SHP77 treated with DMSO at 0.1 percent for 48 hours (cell line): ENCODE data around the gene C17orf100.

Experiments
- DNase-seq: peaks from one replicate; lab custom pipeline; 2025; lab: John Stamatoyannopoulos, UW

C17orf100 gene

DNA sequence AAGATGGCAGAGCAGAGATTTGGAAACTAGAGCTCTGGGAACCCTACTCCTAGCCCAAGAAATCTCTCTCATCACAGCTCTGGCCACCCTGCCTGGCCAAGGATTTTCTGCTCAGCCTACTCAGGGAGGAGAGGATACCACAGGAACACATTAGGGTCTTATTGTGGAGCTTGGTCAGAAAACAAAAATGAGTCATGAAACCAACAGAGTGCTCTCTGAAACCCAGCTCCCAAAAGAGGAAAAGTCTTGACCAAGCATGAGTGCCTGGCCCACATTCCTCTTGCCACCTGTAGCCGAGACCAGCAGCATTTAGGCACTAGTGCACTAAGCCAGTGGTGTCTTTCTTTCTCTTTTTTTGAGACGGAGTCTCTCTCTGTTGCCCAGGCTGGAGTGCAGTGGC lies 43.5 kb downstream of the C17orf100 start:
- no peak for DNase-seq

DNA sequence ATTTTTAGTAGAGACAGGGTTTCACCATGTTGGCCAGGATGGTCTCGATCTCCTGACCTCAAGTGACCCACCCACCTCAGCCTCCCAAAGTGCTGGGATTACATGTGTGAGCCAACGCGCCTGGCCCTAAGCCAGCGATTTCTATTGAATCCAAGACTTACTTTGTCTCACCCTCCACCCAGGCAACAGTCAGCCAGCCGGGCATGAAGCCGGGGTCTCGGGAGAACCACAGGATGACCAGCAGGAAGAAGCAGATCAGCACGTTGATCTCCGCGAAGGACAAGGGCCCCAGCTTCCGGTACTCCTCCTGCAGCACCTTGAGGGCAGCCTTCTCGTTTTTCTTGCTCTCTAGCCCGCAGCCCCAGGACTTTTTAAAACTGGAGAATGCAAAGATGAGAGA lies 44.0 kb downstream of the C17orf100 start:
- no peak for DNase-seq

DNA sequence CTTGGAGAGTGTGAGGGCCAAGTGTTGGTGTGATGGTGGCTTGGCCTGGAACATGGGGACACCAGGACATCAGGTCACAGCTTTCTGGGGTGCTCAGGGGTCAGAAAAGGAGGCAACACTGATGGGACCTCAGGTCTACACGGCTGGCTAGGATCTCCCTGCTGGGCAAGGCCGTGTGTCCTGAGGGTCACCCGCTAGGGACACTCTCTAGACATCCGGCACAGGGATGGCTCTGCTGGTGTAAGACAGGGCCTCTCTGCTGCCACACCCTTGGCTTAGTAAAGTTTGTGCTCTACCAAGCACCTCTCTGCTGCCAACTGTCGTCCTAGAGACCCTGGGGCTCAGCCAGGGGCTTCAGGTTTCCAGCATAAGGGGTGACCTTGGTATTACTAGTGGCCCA lies 45.3 kb downstream of the C17orf100 start:
- DNase-seq = no peak

DNA sequence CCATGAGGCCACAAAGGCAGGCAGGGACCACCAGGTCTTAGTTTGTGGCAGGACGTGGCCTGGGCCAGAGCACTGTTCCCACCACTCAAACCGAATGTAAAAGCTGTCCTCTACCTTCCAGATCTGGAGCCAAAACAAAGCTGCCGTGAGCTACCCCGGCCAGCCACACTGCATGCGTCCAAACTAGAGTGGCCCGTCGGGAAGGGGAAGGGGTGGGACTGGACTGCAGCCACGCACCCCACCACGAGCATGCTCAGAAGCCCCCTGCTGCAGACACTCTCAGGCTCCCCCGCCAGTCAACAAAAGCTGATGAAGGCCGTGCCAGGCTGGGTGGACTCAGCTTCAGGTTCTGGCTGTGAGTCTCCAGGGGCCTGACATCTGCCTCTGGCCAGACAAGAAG lies 46.4 kb downstream of the C17orf100 start:
- DNase-seq = no peak

DNA sequence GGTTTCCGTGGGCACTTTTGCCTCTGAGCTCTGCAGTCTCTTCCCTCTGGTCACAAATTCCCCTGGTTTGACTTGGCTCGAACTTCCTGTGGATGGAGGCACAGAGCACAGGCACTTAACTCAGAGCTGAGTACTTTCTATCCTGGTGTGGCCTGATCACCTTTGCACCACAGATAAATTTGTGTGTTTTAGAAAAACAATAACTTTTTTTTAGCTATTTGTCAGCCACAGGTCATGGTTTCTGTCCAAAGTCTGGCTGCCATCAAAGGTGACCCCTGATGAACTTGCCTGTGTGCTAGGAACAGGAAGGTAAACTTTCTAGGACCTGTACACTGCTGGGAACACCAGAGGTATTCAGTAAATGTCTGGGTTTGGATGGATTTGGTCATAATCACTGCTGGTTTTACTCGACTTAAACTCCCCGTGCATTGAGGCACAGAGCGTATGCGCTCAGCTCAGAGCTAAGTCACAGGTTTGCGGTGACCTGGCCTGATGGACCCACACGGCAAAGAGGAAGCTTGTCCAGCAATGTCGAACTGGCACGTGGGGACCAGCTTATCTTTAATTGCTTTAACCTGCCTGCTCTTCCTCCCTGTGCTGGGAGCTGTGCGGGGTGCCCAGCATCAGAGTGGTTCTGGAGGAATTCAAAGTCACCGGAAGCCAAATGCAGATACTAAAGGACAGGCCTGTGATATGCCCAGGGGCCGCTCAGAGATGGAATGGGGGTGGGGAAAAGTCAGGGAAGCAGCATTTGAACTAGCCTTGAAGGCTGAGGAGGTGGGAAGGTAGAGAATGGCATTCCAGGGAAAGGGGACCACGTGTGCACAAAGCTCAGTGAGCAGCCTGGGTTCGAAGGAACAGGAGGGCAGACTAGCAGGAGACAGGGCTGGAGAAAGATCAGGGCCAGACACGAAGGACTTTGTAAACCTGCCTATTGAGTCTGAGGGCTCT lies 48.7 kb downstream of the C17orf100 start:
- DNase-seq = no peak

GRCh38 chr17:6700948-6701307 lies 49.4 kb downstream of the C17orf100 start:
- DNase-seq = no peak

DNA sequence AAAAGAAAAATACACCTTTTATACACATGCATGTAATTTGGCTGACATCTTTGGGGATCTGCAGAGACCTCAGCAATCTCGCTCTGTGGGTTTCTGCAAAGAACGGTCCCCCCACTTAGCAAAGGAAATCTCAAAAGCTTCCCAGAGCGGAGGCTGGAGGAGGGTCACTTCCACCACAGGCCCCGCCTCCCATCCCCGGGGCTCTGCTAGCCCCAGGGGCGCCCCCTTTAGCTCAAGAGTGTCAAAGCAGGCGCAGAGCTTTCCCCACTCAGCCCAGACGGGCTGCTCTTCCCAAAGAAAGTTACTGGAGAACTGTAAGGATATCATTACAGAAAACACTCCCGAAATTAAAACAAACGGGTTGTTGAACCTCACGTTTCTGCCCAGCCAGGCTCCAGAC lies 50.2 kb downstream of the C17orf100 start:
- no peak for DNase-seq

DNA sequence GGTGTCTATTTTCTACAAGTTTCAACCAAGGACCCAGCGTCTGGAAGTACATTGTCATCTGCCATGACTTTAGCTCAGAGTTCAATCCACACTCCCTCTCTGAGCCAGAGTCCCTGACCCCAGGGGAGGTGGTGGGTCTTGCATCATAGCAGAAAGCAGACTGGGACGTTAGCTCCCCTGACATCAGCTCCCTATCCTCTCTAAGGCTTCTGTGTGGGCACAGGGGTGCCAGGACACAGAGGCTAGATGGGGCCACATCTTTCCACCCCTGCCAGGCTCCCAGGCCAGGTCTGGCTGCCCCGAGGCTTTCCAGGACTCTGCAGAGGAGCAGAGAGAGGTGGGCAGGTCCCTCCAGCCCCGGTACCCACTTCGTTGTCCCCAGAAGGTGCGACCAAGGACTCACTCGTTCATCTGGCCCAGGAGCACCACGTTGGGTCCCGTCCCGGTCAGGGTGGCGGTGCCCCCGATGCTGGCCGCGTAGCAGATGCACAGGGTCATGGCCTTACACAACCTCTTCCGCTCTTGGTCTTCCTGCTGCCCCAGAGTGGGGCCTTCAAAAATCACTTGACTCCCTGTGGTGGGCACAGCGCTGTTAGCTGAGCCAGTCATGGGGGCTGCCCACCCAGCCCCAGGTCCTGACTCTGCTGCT lies 51.1 kb downstream of the C17orf100 start:
- DNase-seq = no peak
